Activated naive CD8-positive, alpha-beta T cell treated with anti-CD3 and anti-CD28 coated beads, Interleukin-2, amount 10 ng/mL, durations not matched to agents 7 days and 5 days (primary cell): ENCODE results near the gene TMEM109. TPM values are rescaled to one million over a fixed set of nuclear protein-coding genes. Genes with fewer than 3 reads are reported as not detected.

ENCODE experiments used
- ATAC-seq: fragments of 150-1000 bp; cut with Tn5 transposase; one replicate; pipeline ENCODE4 v1.10.0; 2021; ENCODE audit warnings: low read depth, moderate library complexity
- POLR2A ChIA-PET: fragments of 350-600 bp; sonication (Branson Sonifier 250); formaldehyde crosslinking; loops from one replicate; lab custom pipeline; 2021; ENCODE audit warnings: antibody characterized with exemption; lab: Charles Lee
- DNase-seq: peaks from one replicate; pipeline ENCODE4 v3.0.0; 2021
- H3K27ac Mint-ChIP-seq: one replicate; pipeline ENCODE4 v1.8.0; 2022; ENCODE audit warnings: mild to moderate bottlenecking, mixed read lengths
- H3K27me3 Mint-ChIP-seq: one replicate; pipeline ENCODE4 v1.8.0; 2022; ENCODE audit warnings: mild to moderate bottlenecking, moderate library complexity, mixed read lengths
- H3K36me3 Mint-ChIP-seq: one replicate; pipeline ENCODE4 v1.8.0; 2021; ENCODE audit warnings: mild to moderate bottlenecking, mixed read lengths
- H3K4me1 Mint-ChIP-seq: one replicate; pipeline ENCODE4 v1.8.0; 2021; ENCODE audit warnings: mixed read lengths
- H3K4me3 Mint-ChIP-seq: one replicate; pipeline ENCODE4 v1.8.0; 2022; ENCODE audit warnings: mild to moderate bottlenecking, moderate library complexity, mixed read lengths
- H3K9me3 Mint-ChIP-seq: one replicate; pipeline ENCODE4 v1.8.0; 2021; ENCODE audit warnings: mixed read lengths
- total RNA-seq, 2 experiments: library from RNA; stranded (reverse); gene quantifications; one replicate each; pipeline ENCODE4 v1.2.3, GENCODE V29; 2021

TMEM109 gene
- total RNA-seq, 2 experiments from 2014 or later: 97.8 to 102 TPM

- peaks cover 3% of the 10 kb centered on the region for H3K4me1 Mint-ChIP-seq
- H3K36me3 Mint-ChIP-seq: no peaks in the 10 kb centered on the region
- no peaks in the 10 kb centered on the region for H3K9me3 Mint-ChIP-seq
- H3K4me3 Mint-ChIP-seq: no peak overlapping the region
- no peak for DNase-seq
- POLR2A ChIA-PET: no interaction called here
- no peak overlapping the region for H3K27ac Mint-ChIP-seq
- peaks cover 1% of the 10 kb centered on the region for H3K27me3 Mint-ChIP-seq
- ATAC-seq: no peak
These were observed 23.9 kb downstream of the TMEM109 start for GRCh38 chr11:60937811-60938210.

GRCh38 chr11:60938500-60938899 lies 24.5 kb downstream of the TMEM109 start:
- Mint-ChIP-seq H3K27ac (no peak overlapping the region), H3K4me3 (no peak overlapping the region), H3K9me3 (no peaks in the 10 kb centered on the region), H3K4me1 (peaks cover 3% of the 10 kb centered on the region), H3K27me3 (no peaks in the 10 kb centered on the region), H3K36me3 (no peaks in the 10 kb centered on the region)
- ATAC-seq (no peak), DNase-seq (no peak)
- POLR2A ChIA-PET: no interaction called here

- H3K4me1 Mint-ChIP-seq: peaks cover 3% of the 10 kb centered on the region
- POLR2A ChIA-PET: interaction anchor here (1.3 kb wide), 1 partner anchor 15 kb away, joined by 3 read pairs; the partner anchor contains the start of gene TMEM132A
- no peaks in the 10 kb centered on the region for H3K27me3 Mint-ChIP-seq
- H3K36me3 Mint-ChIP-seq: peaks cover 4% of the 10 kb centered on the region
- no peaks in the 10 kb centered on the region for H3K9me3 Mint-ChIP-seq
- no peak for DNase-seq
- H3K4me3 Mint-ChIP-seq: no peak overlapping the region
- ATAC-seq: no peak
- H3K27ac Mint-ChIP-seq: no peak overlapping the region
These were observed 25.3 kb downstream of the TMEM109 start for GRCh38 chr11:60939301-60939700.

- POLR2A ChIA-PET: interaction anchor here (1.3 kb wide), 1 partner anchor 16 kb away, joined by 3 read pairs; the partner anchor contains the start of gene TMEM132A
- Mint-ChIP-seq H3K36me3 (peaks cover 5% of the 10 kb centered on the region), H3K4me1 (peaks cover 3% of the 10 kb centered on the region), H3K27ac (no peak overlapping the region), H3K27me3 (no peaks in the 10 kb centered on the region), H3K4me3 (no peak overlapping the region), H3K9me3 (no peaks in the 10 kb centered on the region)
- ATAC-seq (no peak), DNase-seq (no peak)
These were observed 25.9 kb downstream of the TMEM109 start for GRCh38 chr11:60939855-60940254.

GRCh38 chr11:60941371-60942119 lies 27.6 kb downstream of the TMEM109 start:
- Mint-ChIP-seq H3K4me3 (no peak overlapping the region), H3K4me1 (peaks cover 3% of the 10 kb centered on the region), H3K9me3 (no peaks in the 10 kb centered on the region), H3K27ac (no peak overlapping the region), H3K36me3 (peaks cover 5% of the 10 kb centered on the region), H3K27me3 (peaks cover 2% of the 10 kb centered on the region)
- DNase-seq (no peak), ATAC-seq (no peak)
- POLR2A ChIA-PET: no interaction called here

- Mint-ChIP-seq H3K9me3 (no peaks in the 10 kb centered on the region), H3K27ac (no peak overlapping the region), H3K36me3 (peaks cover 5% of the 10 kb centered on the region), H3K27me3 (peaks cover 2% of the 10 kb centered on the region), H3K4me1 (peaks cover 3% of the 10 kb centered on the region), H3K4me3 (no peak overlapping the region)
- DNase-seq (no peak), ATAC-seq (no peak)
- POLR2A ChIA-PET: no interaction called here
These were observed 28.3 kb downstream of the TMEM109 start for GRCh38 chr11:60942219-60942618.

GRCh38 chr11:60942970-60943565 lies 29.1 kb downstream of the TMEM109 start:
- POLR2A ChIA-PET: no interaction called here
- ATAC-seq: no peak

GRCh38 chr11:60944490-60945294 lies 30.7 kb downstream of the TMEM109 start:
- no peak overlapping the region for H3K4me3 Mint-ChIP-seq
- H3K36me3 Mint-ChIP-seq: peaks cover 5% of the 10 kb centered on the region
- DNase-seq (no peak), ATAC-seq (no peak)
- H3K9me3 Mint-ChIP-seq: no peaks in the 10 kb centered on the region
- H3K4me1 Mint-ChIP-seq: peaks cover 3% of the 10 kb centered on the region
- peaks cover 2% of the 10 kb centered on the region for H3K27me3 Mint-ChIP-seq
- no peak overlapping the region for H3K27ac Mint-ChIP-seq
- POLR2A ChIA-PET: no interaction called here

More at GRCh38 chr11:60942970-60943565, 29.1 kb downstream of the TMEM109 start:
- Mint-ChIP-seq H3K27me3 (peaks cover 2% of the 10 kb centered on the region), H3K9me3 (no peaks in the 10 kb centered on the region), H3K36me3 (peaks cover 5% of the 10 kb centered on the region), H3K4me3 (no peak overlapping the region), H3K27ac (no peak overlapping the region), H3K4me1 (peaks cover 3% of the 10 kb centered on the region)
- no peak for DNase-seq

GRCh38 chr11:60945295-60945667 lies 31.3 kb downstream of the TMEM109 start:
- Mint-ChIP-seq H3K36me3 (peaks cover 5% of the 10 kb centered on the region), H3K4me1 (peaks cover 5% of the 10 kb centered on the region)

GRCh38 chr11:60946601-60947264 lies 32.8 kb downstream of the TMEM109 start:
- DNase-seq (no peak), ATAC-seq (no peak)
- POLR2A ChIA-PET: no interaction called here
- H3K4me3 Mint-ChIP-seq: no peak overlapping the region
- H3K4me1 Mint-ChIP-seq: peaks cover 6% of the 10 kb centered on the region
- H3K9me3 Mint-ChIP-seq: no peaks in the 10 kb centered on the region
- peaks cover 7% of the 10 kb centered on the region for H3K27me3 Mint-ChIP-seq
- no peak overlapping the region for H3K27ac Mint-ChIP-seq
- H3K36me3 Mint-ChIP-seq: peaks cover 5% of the 10 kb centered on the region

More at GRCh38 chr11:60945295-60945667, 31.3 kb downstream of the TMEM109 start:
- ATAC-seq (no peak), DNase-seq (no peak)
- POLR2A ChIA-PET: no interaction called here
- no peak overlapping the region for H3K27ac Mint-ChIP-seq
- H3K27me3 Mint-ChIP-seq: peaks cover 4% of the 10 kb centered on the region
- H3K4me3 Mint-ChIP-seq: no peak overlapping the region
- H3K9me3 Mint-ChIP-seq: no peaks in the 10 kb centered on the region

- Mint-ChIP-seq H3K4me1 (peaks cover 15% of the 10 kb centered on the region), H3K27ac (no peak overlapping the region), H3K4me3 (no peak overlapping the region), H3K9me3 (no peaks in the 10 kb centered on the region), H3K36me3 (peaks cover 5% of the 10 kb centered on the region), H3K27me3 (peaks cover 8% of the 10 kb centered on the region)
- DNase-seq (no peak), ATAC-seq (no peak)
- POLR2A ChIA-PET: no interaction called here
These were observed 33.7 kb downstream of the TMEM109 start for GRCh38 chr11:60947700-60948099.

- Mint-ChIP-seq H3K4me3 (no peak overlapping the region), H3K9me3 (no peaks in the 10 kb centered on the region), H3K27ac (no peak overlapping the region), H3K4me1 (peaks cover 19% of the 10 kb centered on the region), H3K36me3 (peaks cover 5% of the 10 kb centered on the region), H3K27me3 (peaks cover 8% of the 10 kb centered on the region)
- ATAC-seq: no peak
- POLR2A ChIA-PET: no interaction called here
- DNase-seq: no peak
These were observed 34.3 kb downstream of the TMEM109 start for GRCh38 chr11:60948250-60948649.

GRCh38 chr11:60950024-60950423 lies 36.1 kb downstream of the TMEM109 start:
- H3K27me3 Mint-ChIP-seq: peaks cover 10% of the 10 kb centered on the region
- H3K4me1 Mint-ChIP-seq: peaks cover 21% of the 10 kb centered on the region
- H3K27ac Mint-ChIP-seq: no peak overlapping the region
- H3K4me3 Mint-ChIP-seq: peak overlapping the region; percentile 39
- no peaks in the 10 kb centered on the region for H3K9me3 Mint-ChIP-seq
- DNase-seq (no peak), ATAC-seq (no peak)
- POLR2A ChIA-PET: no interaction called here
- no peaks in the 10 kb centered on the region for H3K36me3 Mint-ChIP-seq
